Lower leg skin (tissue), 4 donors: ENCODE data around the gene C1QTNF8. TPM values are rescaled to one million over a fixed set of nuclear protein-coding genes. Genes with fewer than 3 reads are reported as not detected.

ENCODE experiments used
- DNase-seq, 2 donors: peaks; one replicate each; pipeline ENCODE4 v3.0.0-alpha.2; 2019; ENCODE audit warnings: low spot score in 2 of 2
- H3K4me3 ChIP-seq: fragments of 200-600 bp; sonication (generic); 2 replicates; pipeline ENCODE4 v1.5.1; 2017; ENCODE audit warnings: mild to moderate bottlenecking, low read depth; ENCODE audit not compliant: poor library complexity, severe bottlenecking
- CTCF ChIP-seq, 3 donors: fragments of 450-650 bp; IDR thresholded peaks; one replicate each; pipeline ENCODE4 v1.5.1; 2016; ENCODE audit warnings: antibody characterized with exemption in 3 of 3, mild to moderate bottlenecking in 3 of 3, moderate library complexity in 2 of 3
- POLR2A ChIP-seq, 2 donors: fragments of 450-650 bp; IDR thresholded peaks; one replicate each; pipeline ENCODE4 v1.6.1; 2016 to 2017; ENCODE audit warnings: antibody characterized with exemption in 2 of 2, mild to moderate bottlenecking in 1 of 2, moderate library complexity in 1 of 2
- WGBS, 2 donors: methylation state at CpG; one replicate each; pipeline ENCODE4 v1.1.5; 2018; 5-methylcytosine and 5-hydroxymethylcytosine counted together
- intact Hi-C: fragments of 100-400 bp; cut with DNase I; formaldehyde crosslinking; loops from one replicate; pipeline ENCODE4 v1.15.0; 2023; ENCODE audit warnings: low total_unique reads
- total RNA-seq, 4 donors: library from RNA; depleted of rRNA; stranded (reverse); fragments of >200 nt; gene quantifications; one replicate each; pipeline ENCODE4 v1.1.0, GENCODE V29; 2016

Gene C1QTNF8
- total RNA-seq, 4 donors from 2014 or later, result not detected

- 84 to 86% methylated on average over 23 to 42 of the region's 48 CpGs for WGBS, 2 donors
- TF ChIP-seq POLR2A (IDR thresholded peaks at IDR 0.05) (no peak), CTCF (IDR thresholded peaks at IDR 0.05) (no peak)
- no peak overlapping the region for H3K4me3 ChIP-seq
- no peak for DNase-seq
- intact Hi-C loops, result no loop called here
Observed at GRCh38 chr16:1129106-1129960, 33.3 kb upstream of the C1QTNF8 start.

GRCh38 chr16:1127971-1128715 lies 32.1 kb upstream of the C1QTNF8 start:
- no peak for TF ChIP-seq CTCF (IDR thresholded peaks at IDR 0.05)
- TF ChIP-seq POLR2A (IDR thresholded peaks at IDR 0.05), result no peak
- no peak for DNase-seq
- H3K4me3 ChIP-seq, result no peak overlapping the region
- intact Hi-C loops, result no loop called here
- WGBS, 2 donors, result 86 to 91% methylated on average over 30 to 31 of the region's 31 CpGs

GRCh38 chr16:1127101-1127500 lies 31.1 kb upstream of the C1QTNF8 start:
- no peak for DNase-seq
- 50% methylated on average over 12 to 13 of the region's 16 CpGs for WGBS, 2 donors
- TF ChIP-seq POLR2A (IDR thresholded peaks at IDR 0.05), result no peak
- no peak for TF ChIP-seq CTCF (IDR thresholded peaks at IDR 0.05)
- intact Hi-C loops, result no loop called here
- no peak overlapping the region for H3K4me3 ChIP-seq

- intact Hi-C loops, result no loop called here
- H3K4me3 ChIP-seq, result no peak overlapping the region
- TF ChIP-seq CTCF (IDR thresholded peaks at IDR 0.05), result no peak
- no peak for DNase-seq
- 24 to 44% methylated on average over 10 of the region's 10 CpGs for WGBS, 2 donors
Observed at GRCh38 chr16:1126586-1126985, 30.5 kb upstream of the C1QTNF8 start.

- intact Hi-C loops, result no loop called here
- 40 to 47% methylated on average over 17 of the region's 17 CpGs for WGBS, 2 donors
Observed at GRCh38 chr16:1126044-1126443, 30.0 kb upstream of the C1QTNF8 start.

More at GRCh38 chr16:1126044-1126443, 30.0 kb upstream of the C1QTNF8 start:
- no peak overlapping the region for H3K4me3 ChIP-seq
- no peak for DNase-seq
- no peak for TF ChIP-seq POLR2A (IDR thresholded peaks at IDR 0.05)
- TF ChIP-seq CTCF (IDR thresholded peaks at IDR 0.05), result no peak
